Ishikawa (cell line): ENCODE measurements around the gene CEP68.

Experiments
- CREB1 ChIP-seq: IDR thresholded peaks from 2 replicates; pipeline ENCODE4 v1.6.1; 2012; ENCODE audit warnings: low read depth
- EGR1 ChIP-seq: IDR thresholded peaks from 2 replicates; pipeline ENCODE4 v1.6.1; 2012
- EP300 ChIP-seq: IDR thresholded peaks from 2 replicates; pipeline ENCODE4 v1.6.1; 2012; ENCODE audit warnings: borderline replicate concordance
- FOXM1 ChIP-seq: IDR thresholded peaks from 2 replicates; pipeline ENCODE4 v1.6.1; 2012; ENCODE audit warnings: low read depth, borderline replicate concordance
- RAD21 ChIP-seq: IDR thresholded peaks from 2 replicates; pipeline ENCODE4 v1.6.1; 2012; ENCODE audit warnings: low read depth
- TAF1 ChIP-seq: IDR thresholded peaks from 2 replicates; pipeline ENCODE4 v1.6.1; 2012; ENCODE audit warnings: low read depth, mild to moderate bottlenecking
- TCF12 ChIP-seq: IDR thresholded peaks from 2 replicates; pipeline ENCODE4 v1.6.1; 2012; ENCODE audit warnings: low read depth
- YY1 ChIP-seq: IDR thresholded peaks from 2 replicates; pipeline ENCODE4 v1.6.1; 2012; ENCODE audit warnings: low read depth
- TF ChIP-seq, protein P1 (sequence below): IDR thresholded peaks from 2 replicates; pipeline ENCODE4 v1.6.1; 2012; ENCODE audit warnings: low read depth, mild to moderate bottlenecking

- TF ChIP-seq RAD21: no peak
- TF ChIP-seq EGR1: no peak
- TF ChIP-seq TCF12: no peak
- TF ChIP-seq, protein P1, sequence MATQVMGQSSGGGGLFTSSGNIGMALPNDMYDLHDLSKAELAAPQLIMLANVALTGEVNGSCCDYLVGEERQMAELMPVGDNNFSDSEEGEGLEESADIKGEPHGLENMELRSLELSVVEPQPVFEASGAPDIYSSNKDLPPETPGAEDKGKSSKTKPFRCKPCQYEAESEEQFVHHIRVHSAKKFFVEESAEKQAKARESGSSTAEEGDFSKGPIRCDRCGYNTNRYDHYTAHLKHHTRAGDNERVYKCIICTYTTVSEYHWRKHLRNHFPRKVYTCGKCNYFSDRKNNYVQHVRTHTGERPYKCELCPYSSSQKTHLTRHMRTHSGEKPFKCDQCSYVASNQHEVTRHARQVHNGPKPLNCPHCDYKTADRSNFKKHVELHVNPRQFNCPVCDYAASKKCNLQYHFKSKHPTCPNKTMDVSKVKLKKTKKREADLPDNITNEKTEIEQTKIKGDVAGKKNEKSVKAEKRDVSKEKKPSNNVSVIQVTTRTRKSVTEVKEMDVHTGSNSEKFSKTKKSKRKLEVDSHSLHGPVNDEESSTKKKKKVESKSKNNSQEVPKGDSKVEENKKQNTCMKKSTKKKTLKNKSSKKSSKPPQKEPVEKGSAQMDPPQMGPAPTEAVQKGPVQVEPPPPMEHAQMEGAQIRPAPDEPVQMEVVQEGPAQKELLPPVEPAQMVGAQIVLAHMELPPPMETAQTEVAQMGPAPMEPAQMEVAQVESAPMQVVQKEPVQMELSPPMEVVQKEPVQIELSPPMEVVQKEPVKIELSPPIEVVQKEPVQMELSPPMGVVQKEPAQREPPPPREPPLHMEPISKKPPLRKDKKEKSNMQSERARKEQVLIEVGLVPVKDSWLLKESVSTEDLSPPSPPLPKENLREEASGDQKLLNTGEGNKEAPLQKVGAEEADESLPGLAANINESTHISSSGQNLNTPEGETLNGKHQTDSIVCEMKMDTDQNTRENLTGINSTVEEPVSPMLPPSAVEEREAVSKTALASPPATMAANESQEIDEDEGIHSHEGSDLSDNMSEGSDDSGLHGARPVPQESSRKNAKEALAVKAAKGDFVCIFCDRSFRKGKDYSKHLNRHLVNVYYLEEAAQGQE: no peak
- no peak for TF ChIP-seq CREB1
- no peak for TF ChIP-seq FOXM1
- TF ChIP-seq TAF1: no peak
- TF ChIP-seq EP300: no peak
- no peak for TF ChIP-seq YY1
Observed at GRCh38 chr2:65053199-65053598, 3.0 kb upstream of the CEP68 start.
